Right lobe of liver (tissue), 6 donors: Measurements from ENCODE around the gene CACFD1. TPM values are rescaled to one million over a fixed set of nuclear protein-coding genes. Genes with fewer than 3 reads are reported as not detected.

Experiments used
- ATAC-seq, 4 donors: fragments of 200-7000 bp; cut with Tn5 transposase; one replicate each; pipeline ENCODE4 v1.9.1; 2020; ENCODE audit warnings: mild to moderate bottlenecking in 4 of 4, moderate library complexity in 4 of 4
- DNase-seq, 3 donors: peaks; one replicate each; pipeline ENCODE4 v3.0.0-alpha.2; 2020
- H3K27ac ChIP-seq, 3 donors: fragments of 200-600 bp; one replicate each; pipeline ENCODE4 v1.8.0; 2022
- H3K27me3 ChIP-seq, 2 donors: fragments of 200-600 bp; one replicate each; pipeline ENCODE4 v1.8.0; 2022
- H3K36me3 ChIP-seq, 4 donors: fragments of 200-600 bp; sonication (generic) in 1 of 4; one replicate each; pipeline versions ENCODE4 v1.5.1 to v1.8.0; 2017 to 2022; ENCODE audit warnings: control low read depth in 1 of 4
- H3K4me1 ChIP-seq, 4 donors: fragments of 200-600 bp; sonication (generic) in 1 of 4; one replicate each; pipeline versions ENCODE4 v1.5.1 to v1.8.0; 2017 to 2022; ENCODE audit warnings: control low read depth in 1 of 4
- H3K4me3 ChIP-seq, 3 donors: fragments of 200-600 bp; one replicate each; pipeline ENCODE4 v1.8.0; 2022
- H3K9me3 ChIP-seq, 4 donors: fragments of 200-600 bp; sonication (generic) in 1 of 4; one replicate each; pipeline versions ENCODE4 v1.5.1 to v1.8.0; 2017 to 2022; ENCODE audit warnings: control low read depth in 1 of 4
- POLR2A ChIP-seq: fragments of 450-650 bp; IDR thresholded peaks from one replicate; pipeline ENCODE4 v1.6.1; 2017; ENCODE audit warnings: antibody characterized with exemption, mild to moderate bottlenecking
- WGBS: methylation state at CpG from one replicate; pipeline ENCODE4 v1.1.6; 2018; ENCODE audit warnings: low coverage, low lambda C conversion rate; ENCODE audit not compliant: insufficient coverage; ENCODE audit errors: missing lambda C conversion rate; 5-methylcytosine and 5-hydroxymethylcytosine counted together
- intact Hi-C, 2 donors: fragments of 100-400 bp; cut with DNase I; formaldehyde crosslinking; loops; one replicate each; pipeline versions ENCODE4 v1.11.2 to v1.14.1; 2022
- total RNA-seq, 6 experiments: library from RNA; depleted of rRNA in 2 of 6; stranded (reverse); fragments of >200 nt in 2 of 6; fragmentation: NEBNext Ultra II Directional in 3 of 6; extraction: Animal tissue kit (Norgen Biotek cat#: 25700) in 3 of 6; gene quantifications; one replicate each; pipeline versions ENCODE4 v1.1.0 to v1.2.4, GENCODE V29; 2016 to 2023
- TF ChIP-seq, protein P1 (sequence below), 4 donors: fragments of 200-600 bp in 3 of 4; fragments of 450-650 bp in 1 of 4; IDR thresholded peaks; one replicate each; pipeline versions ENCODE4 v1.5.1 to v1.8.0; 2016 to 2022; ENCODE audit warnings: antibody characterized with exemption in 4 of 4, mild to moderate bottlenecking in 2 of 4
- donor health status: DM: no; HTN: yes; CAD: no.
- donor health status: DM: no; HTN: no; CAD: no.
- donor health status: DM: no; HTN: no; CAD: no.
- donor health status: DM: no; HTN: yes; CAD: no.
- donor health status: DM: no; HTN: yes; CAD: no.

Gene CACFD1
- total RNA-seq, 6 experiments from 2014 or later, result 23.5 to 39.8 (median 32.9) TPM

DNA sequence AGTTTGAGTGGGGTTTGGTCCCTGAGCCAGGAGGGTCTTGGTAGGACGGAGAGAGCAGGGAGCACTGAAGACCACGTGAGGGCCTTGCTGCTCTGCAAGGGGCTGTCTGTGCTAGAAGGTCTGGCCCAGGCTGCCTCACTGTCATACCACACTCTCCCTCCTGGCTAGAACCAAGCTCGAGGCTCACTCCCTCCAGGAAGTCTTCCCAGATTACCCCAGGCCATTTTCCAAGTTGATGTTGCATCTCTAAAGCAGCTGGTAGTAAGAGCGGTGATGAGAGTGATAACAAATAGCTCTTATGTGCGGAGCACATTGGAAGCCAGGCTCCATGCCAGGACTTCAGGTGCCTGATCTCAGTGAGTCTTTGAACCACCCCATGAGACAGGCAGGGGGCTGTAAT, 58.4 kb downstream of the CACFD1 start:
- no peaks in the 10 kb centered on the region for H3K27me3 ChIP-seq
- no peak overlapping the region for H3K4me3 ChIP-seq
- intact Hi-C loops, result no loop called here
- ATAC-seq (no peak), DNase-seq (no peak)
- no peaks in the 10 kb centered on the region for H3K36me3 ChIP-seq
- WGBS, result no CpG with 5 or more reads among the region's 5 CpGs
- no peak overlapping the region for H3K27ac ChIP-seq
- H3K9me3 ChIP-seq, result no peaks in the 10 kb centered on the region
- peaks cover 0 to 28% (median 9%) of the 10 kb centered on the region in 4 donors for H3K4me1 ChIP-seq
- TF ChIP-seq, protein P1, sequence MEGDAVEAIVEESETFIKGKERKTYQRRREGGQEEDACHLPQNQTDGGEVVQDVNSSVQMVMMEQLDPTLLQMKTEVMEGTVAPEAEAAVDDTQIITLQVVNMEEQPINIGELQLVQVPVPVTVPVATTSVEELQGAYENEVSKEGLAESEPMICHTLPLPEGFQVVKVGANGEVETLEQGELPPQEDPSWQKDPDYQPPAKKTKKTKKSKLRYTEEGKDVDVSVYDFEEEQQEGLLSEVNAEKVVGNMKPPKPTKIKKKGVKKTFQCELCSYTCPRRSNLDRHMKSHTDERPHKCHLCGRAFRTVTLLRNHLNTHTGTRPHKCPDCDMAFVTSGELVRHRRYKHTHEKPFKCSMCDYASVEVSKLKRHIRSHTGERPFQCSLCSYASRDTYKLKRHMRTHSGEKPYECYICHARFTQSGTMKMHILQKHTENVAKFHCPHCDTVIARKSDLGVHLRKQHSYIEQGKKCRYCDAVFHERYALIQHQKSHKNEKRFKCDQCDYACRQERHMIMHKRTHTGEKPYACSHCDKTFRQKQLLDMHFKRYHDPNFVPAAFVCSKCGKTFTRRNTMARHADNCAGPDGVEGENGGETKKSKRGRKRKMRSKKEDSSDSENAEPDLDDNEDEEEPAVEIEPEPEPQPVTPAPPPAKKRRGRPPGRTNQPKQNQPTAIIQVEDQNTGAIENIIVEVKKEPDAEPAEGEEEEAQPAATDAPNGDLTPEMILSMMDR (IDR thresholded peaks at IDR 0.05), result no peak

DNA sequence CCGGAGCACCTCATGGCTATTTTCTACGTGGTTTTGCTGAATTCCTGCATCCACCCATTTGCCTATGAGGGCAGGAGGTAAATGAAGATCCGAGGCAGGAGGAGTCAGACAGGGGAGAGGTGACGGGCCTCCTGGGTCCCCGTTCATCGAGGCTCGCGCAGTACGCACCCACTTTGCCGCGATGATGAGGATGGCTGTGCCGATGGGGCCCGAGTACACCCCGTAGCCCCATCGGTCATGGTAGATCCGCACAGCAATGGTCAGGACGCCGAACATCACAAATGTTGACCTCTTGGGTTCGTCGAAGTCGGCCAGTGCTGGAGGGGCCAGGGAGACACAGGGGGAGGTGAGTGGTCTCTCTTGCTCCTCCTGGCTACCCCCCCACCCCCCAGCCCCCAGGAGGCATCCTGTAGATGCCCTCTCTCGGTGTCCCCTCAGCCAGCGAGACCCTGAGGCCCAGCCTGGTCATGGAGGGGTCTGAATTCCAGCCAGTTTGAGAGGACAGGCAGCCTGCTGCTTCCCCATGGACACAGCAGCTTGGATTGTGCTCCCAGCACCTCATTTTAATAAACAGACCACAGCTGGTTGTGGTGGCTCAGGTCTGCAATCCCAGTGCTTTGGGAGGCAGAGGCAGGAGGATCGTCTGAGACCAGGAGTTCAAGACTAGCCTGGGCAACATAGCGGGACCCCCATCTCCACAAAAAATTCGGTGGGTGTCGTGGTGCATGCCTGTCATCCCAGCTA, 59.1 kb downstream of the CACFD1 start:
- H3K4me1 ChIP-seq, result peaks cover 0 to 28% (median 9%) of the 10 kb centered on the region in 4 donors
- no peaks in the 10 kb centered on the region for H3K36me3 ChIP-seq
- H3K27ac ChIP-seq, result no peak overlapping the region
- no peaks in the 10 kb centered on the region for H3K27me3 ChIP-seq
- intact Hi-C loops, result no loop called here
- no peaks in the 10 kb centered on the region for H3K9me3 ChIP-seq
- ATAC-seq, result no peak
- TF ChIP-seq POLR2A, result no peak
- TF ChIP-seq, protein P1 (IDR thresholded peaks at IDR 0.05), result no peak
- DNase-seq, result no peak
- 93% methylated on average over 12 of the region's 27 CpGs for WGBS
- no peak overlapping the region for H3K4me3 ChIP-seq

GRCh38 chr9:133519693-133520092, 59.9 kb downstream of the CACFD1 start:
- no peak for TF ChIP-seq POLR2A
- TF ChIP-seq, protein P1 (IDR thresholded peaks at IDR 0.05), result no peak
- DNase-seq (no peak), ATAC-seq (peak in 1 of 4 donors; percentile 2)
- H3K27me3 ChIP-seq, result no peaks in the 10 kb centered on the region
- no peaks in the 10 kb centered on the region for H3K36me3 ChIP-seq
- no peaks in the 10 kb centered on the region for H3K9me3 ChIP-seq
- intact Hi-C loops, result loop anchor here (10.0 kb wide), 2 partner anchors 65 to 215 kb away; partner anchors contain the start of gene SARDH (in 1 of the 2)
- peaks cover 0 to 28% (median 9%) of the 10 kb centered on the region in 4 donors for H3K4me1 ChIP-seq
- H3K27ac ChIP-seq, result no peak overlapping the region
- WGBS, result 82% methylated on average over 4 of the region's 7 CpGs
- no peak overlapping the region for H3K4me3 ChIP-seq

- Histone ChIP-seq H3K9me3 (no peaks in the 10 kb centered on the region), H3K4me1 (peaks cover 0 to 28% (median 9%) of the 10 kb centered on the region in 4 donors), H3K4me3 (no peak overlapping the region), H3K36me3 (no peaks in the 10 kb centered on the region), H3K27me3 (no peaks in the 10 kb centered on the region), H3K27ac (peak overlapping the region; percentile 79 to 97 (median 87))
- intact Hi-C loops, result loop anchor here (10.0 kb wide), 2 partner anchors 65 to 215 kb away; partner anchors contain the start of gene SARDH (in 1 of the 2)
- ATAC-seq (peak in 1 of 4 donors; percentile 1), DNase-seq (no peak)
- TF ChIP-seq POLR2A, result no peak
- TF ChIP-seq, protein P1 (IDR thresholded peaks at IDR 0.05), result no peak
- 100% methylated on average over 3 of the region's 24 CpGs for WGBS
These were observed 60.5 kb downstream of the CACFD1 start for GRCh38 chr9:133520121-133520835.

Other genes starting within 250 kb of the CACFD1 start
- gene ABO, start 184.8 kb upstream of the CACFD1 start, total RNA-seq, result under 1 TPM in 2 of 6 experiments, not detected in 4; 0.06 to 0.29 TPM
- gene SURF6, start 123.8 kb upstream of the CACFD1 start, total RNA-seq, result 1 to 10 TPM; 5.8 to 8.8 (median 7.6) TPM
- gene MED22, start 111.8 kb upstream of the CACFD1 start, total RNA-seq, result 10 to 100 TPM in 1 of 6 experiments, 1 to 10 TPM in 5; 5.9 to 14.5 (median 8.1) TPM
- 100 to 1,000 TPM; 529 to 851 (median 616) TPM for gene RPL7A, start 111.8 kb upstream of the CACFD1 start, total RNA-seq
- 10 to 100 TPM; 37.4 to 68.8 (median 44.5) TPM for gene SURF1, start 103.5 kb upstream of the CACFD1 start, total RNA-seq
- 10 to 100 TPM in 2 of 6 experiments, 1 to 10 TPM in 4; 6.3 to 16.9 (median 8.2) TPM for gene SURF2, start 103.4 kb upstream of the CACFD1 start, total RNA-seq
- 100 to 1,000 TPM; 181 to 243 (median 213) TPM for gene SURF4, start 83.9 kb upstream of the CACFD1 start, total RNA-seq
- 1 to 10 TPM in 2 of 6 experiments, under 1 TPM in 3, not detected in 1; 0.43 to 2.6 (median 0.81) TPM for gene STKLD1, start 83.6 kb upstream of the CACFD1 start, total RNA-seq
- 10 to 100 TPM in 5 of 6 experiments, 1 to 10 TPM in 1; 9.5 to 19.9 (median 12.0) TPM for gene REXO4, start 42.0 kb upstream of the CACFD1 start, total RNA-seq
- 10 to 100 TPM in 3 of 6 experiments, 1 to 10 TPM in 3; 8.1 to 27.7 (median 11.3) TPM for gene ADAMTS13, start 37.6 kb upstream of the CACFD1 start, total RNA-seq
- gene SLC2A6, start 19.1 kb downstream of the CACFD1 start, total RNA-seq, result 1 to 10 TPM in 5 of 6 experiments, under 1 TPM in 1; 0.88 to 6.8 (median 2.8) TPM
- not detected for gene MYMK, start 65.0 kb downstream of the CACFD1 start, total RNA-seq
- 10 to 100 TPM in 3 of 6 experiments, 1 to 10 TPM in 3; 9.2 to 24.8 (median 12.7) TPM for gene ADAMTSL2, start 74.7 kb downstream of the CACFD1 start, total RNA-seq
- 1 to 10 TPM; 1.6 to 5.8 (median 3.0) TPM for gene FAM163B, start 149.4 kb downstream of the CACFD1 start, total RNA-seq
- 10 to 100 TPM in 1 of 6 experiments, 1 to 10 TPM in 5; 1.2 to 12.9 (median 5.7) TPM for gene DBH, start 176.4 kb downstream of the CACFD1 start, total RNA-seq